A172 (cell line): ENCODE measurements around the gene RREB1. TPM values are rescaled to one million over a fixed set of nuclear protein-coding genes. Genes with fewer than 3 reads are reported as not detected.

ENCODE experiments used
- DNase-seq: peaks from one replicate; pipeline ENCODE4 v3.0.0-alpha.2; 2015; ENCODE audit warnings: low spot score
- total RNA-seq: library from RNA; depleted of rRNA; stranded (reverse); fragments of >200 nt; shearing (Covaris generic); gene quantifications from 2 replicates; pipeline ENCODE4 v1.2.3, GENCODE V29; 2014

RREB1 gene
- total RNA-seq, 1 experiment from 2014 or later: 5.1 TPM

DNA sequence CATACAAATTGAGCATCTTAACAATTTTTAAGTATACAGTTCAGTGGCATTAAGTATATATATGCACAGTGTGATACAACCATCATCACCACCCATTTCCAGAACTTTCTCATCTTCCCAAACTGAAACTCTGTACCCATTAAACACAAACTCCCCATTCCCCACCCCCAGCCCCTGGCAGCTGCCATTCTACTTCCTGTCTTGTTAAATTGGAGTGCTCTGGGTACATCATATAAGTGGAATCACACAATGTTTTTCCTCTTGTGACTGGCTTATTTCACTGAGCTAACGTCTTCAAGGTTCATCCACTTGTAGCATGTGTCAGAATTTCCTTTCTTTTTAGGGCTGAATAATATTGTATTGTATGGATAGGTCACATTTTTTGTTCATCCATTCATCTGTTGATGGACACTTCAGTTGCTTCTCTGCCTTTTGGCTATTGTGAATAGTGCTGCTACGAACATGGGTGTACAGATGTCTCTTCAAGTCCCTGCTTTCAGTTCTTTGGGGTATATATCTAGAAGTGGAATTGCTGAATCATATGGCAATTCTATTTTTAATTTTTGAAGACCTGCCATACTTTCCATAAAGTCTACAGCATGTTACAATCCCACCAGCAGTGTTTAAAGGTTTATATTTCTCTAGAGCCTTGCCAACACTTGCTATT is 19.6 kb upstream of the RREB1 start:
- DNase-seq: no peak

GRCh38 chr6:7098993-7099392 is 8.8 kb upstream of the RREB1 start:
- no peak for DNase-seq

DNA sequence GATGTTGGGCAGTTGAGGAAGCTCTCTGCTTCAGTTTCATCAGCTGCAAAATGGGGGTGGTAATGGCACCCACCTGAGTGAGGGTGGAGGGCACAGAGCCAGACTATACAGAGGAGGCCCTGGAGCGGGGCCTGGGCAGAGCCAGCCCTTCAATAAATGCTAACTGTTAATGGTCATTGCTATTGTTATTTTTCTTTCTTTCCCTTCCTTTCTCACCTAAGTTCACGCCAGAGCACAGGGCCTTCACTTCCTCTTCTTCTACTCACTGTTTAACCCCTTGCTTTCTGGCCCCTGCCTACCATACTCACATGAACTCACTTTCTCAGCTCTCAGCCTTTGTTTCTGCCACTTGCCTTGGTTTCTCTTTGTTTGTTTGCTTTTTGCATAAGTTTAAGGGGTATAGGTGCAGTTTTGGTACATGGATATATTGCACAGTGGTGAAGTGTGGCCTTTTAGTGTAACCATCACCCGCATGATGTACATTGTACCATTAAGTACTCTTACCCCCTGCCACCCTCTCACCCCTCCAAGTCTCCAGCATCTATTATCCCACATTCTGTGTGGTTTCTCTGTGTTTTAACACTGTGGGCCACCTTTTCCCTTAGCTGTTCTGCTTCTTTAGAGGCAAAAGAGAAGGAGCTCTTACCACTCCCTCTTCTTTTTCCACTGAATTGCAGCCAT is 7.5 kb upstream of the RREB1 start:
- no peak for DNase-seq

- DNase-seq: no peak
These were observed 7.0 kb upstream of the RREB1 start for GRCh38 chr6:7100753-7101081.

DNA sequence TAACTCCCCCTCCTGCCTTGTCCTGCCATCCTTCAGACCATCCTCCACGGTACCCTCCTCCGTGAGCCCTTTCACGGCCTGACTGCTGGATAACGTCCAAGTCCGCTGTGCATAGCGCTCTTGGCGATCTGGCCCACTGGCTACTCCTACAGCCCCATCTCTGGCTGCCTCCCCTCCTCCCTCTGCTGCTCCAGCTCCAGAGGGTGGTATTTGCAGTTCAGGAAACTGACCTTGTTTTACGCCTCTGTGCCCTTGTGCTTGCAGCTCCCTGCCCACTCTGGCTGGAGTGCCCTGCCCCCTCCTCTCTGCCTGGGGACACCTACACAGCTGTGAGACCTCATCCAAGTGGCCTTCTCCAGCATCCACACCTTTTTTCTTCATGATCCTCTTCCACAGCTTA is 6.5 kb upstream of the RREB1 start:
- no peak for DNase-seq

DNA sequence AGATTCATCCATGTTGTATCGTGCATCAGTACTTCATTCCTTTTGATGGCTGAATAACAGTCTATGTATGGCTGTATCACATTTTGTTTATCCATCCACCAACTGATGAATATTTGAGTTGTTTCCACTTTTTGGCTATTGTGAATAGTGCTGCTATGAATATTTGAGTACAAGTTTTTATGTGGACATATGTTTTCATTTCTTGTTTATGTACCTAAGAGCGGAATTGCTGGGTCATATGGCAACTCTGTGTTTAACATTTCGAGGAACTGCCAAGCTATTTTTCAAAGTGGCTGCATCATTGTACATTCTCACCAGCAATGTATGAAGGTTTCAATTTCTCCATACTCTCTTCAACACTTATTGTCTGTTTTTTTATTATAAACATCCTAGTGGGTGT is 3.0 kb upstream of the RREB1 start:
- no peak for DNase-seq

DNA sequence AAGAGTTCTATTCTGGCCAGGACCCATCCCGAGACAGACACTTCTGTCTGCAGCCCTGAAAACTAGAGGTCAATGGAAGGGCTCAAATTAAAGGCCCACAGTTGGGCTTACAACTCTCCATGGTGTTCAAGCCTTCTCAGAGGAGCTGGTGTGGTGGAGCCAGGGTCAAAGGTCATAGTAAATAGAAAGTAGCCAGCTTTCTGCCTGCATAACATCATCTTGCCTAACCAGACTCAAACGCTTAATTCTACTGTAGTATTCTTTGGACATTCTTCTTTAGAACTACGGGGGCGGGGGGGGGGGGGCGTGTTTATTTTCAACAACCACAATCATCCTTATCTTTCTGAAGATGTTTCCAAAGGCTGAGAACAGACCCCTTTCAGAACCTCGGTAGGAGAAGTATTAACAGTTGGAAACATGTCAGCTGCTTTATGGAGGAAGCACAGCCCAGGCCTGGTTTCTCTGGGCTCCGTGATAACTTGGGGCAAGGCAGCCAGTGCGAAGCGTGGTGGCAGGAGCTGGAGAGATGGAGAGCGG is 1.5 kb upstream of the RREB1 start:
- no peak for DNase-seq

DNA sequence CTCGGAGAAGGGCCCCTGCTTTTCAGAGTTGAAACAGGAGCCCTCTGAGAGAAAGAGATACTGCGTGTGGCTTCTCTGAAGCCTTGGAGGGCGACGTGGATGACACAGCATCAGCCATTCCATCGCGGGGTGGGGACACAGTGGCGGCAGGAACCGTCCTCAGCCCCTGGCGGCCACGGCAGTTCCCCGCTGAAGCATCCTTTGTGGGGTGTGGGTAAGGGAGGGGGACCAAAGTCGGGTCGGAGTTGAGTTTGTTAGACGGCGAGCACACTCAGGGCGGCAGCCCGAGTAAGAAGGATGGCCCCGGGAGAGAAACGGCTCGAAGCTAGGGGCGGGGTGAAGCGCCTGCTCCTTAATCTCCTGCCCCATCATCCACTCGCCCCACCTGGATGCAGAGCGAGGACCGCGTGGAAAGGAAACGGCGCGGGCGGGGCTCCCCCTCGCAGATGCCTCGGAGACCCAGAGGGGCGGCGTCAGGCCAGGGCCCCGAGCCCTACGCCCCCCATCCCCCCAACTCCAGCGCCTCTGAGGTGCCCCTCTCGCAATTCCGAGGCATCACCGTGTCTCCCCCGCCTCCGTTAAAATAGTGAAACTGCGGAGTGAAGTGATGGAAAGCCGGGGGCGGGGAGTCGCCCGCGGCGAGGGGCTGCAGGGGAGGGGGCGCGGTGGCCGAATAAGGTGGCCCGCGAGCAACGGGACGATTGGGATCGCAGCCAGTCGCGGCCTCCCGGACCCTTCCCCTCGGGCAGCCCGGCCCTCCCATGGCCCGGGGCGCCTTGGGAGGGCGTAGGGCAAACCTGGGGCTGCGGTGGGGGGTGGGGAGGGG is 796 bp upstream of the RREB1 start:
- peak; percentile 16 for DNase-seq

GRCh38 chr6:7108196-7108963 is 619 bp downstream of the RREB1 start:
- DNase-seq: peak; percentile 23

- DNase-seq: peak; percentile 49
These were observed 1.4 kb downstream of the RREB1 start for GRCh38 chr6:7108964-7109836.

GRCh38 chr6:7110092-7110792 is 2.5 kb downstream of the RREB1 start:
- no peak for DNase-seq

GRCh38 chr6:7111095-7111690 is 3.4 kb downstream of the RREB1 start:
- no peak for DNase-seq

DNA sequence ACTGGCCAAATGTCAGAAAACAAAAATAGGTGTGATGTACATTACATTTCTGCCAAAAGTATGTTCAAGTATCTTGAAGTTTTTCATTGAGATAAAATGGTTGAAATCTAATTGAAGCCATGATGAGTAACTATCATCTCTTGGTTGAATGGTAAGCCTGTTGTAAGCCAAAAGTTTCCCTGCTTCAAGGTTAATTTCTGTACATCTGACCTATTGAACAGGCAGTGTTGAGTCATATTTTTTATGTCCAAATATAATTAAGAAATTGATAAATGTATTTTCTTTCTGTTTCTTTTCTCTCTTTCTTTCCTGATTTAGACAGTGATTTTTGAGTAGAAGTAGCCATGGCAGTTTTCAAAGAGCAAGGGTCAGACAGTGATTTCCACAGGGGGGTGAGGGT is 4.4 kb downstream of the RREB1 start:
- no peak for DNase-seq

- no peak for DNase-seq
These were observed 5.1 kb downstream of the RREB1 start for GRCh38 chr6:7112741-7113313.

GRCh38 chr6:7114744-7115458 is 7.1 kb downstream of the RREB1 start:
- no peak for DNase-seq

GRCh38 chr6:7115543-7116231 is 7.9 kb downstream of the RREB1 start:
- no peak for DNase-seq

DNA sequence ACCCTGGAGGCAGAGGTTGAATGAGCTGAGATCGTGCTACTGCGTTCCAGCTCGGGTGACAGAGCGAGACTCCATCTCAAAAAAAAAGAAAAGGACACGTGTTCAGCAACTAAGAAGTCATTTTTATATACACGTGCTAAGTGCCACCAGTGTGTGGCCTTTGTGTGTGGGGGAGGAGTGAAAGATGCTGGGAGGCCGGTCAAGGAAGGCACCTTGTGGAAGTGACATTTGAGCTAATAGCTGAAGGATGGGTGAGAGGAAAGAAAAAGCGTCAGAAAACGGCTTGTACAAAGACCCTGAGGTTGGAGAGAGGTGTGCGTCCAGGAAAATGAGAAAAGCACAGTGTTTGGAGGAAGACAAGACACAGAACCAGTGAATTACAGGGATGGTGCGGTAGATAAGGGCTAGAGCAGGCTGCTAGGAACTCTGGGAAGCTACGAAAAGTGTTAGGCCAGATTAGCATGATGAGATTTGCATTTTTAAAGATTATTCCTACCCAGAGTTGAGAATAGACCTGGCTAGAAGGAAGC is 11.6 kb downstream of the RREB1 start:
- DNase-seq: no peak

DNA sequence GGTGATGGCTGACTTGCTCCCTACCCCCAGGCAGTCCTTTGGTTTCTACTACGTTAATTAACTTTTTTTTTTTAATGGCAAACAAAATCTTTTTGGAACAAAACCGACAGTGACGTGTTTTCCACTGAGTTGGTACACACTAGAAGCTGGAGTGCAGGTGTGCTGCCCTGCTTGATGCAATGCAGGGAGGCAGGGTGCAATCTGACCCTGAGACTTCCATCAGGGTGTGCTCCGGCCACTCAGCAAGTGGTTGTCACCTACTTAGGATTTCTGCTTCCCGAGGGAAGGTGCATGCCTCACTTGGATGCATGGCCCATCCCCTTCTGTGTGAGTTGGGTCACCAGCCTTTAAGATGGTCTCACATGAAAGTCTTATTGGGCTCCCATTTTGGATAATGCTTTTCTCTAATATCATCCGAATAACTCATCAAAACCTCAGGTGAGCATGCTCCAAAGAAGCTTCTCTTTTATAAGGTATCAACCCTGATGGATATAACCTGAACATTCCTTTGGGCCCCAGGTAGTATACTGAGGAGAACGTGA is 14.0 kb downstream of the RREB1 start:
- DNase-seq: no peak
